HEK293T (cell line): ENCODE results near the gene GFRA4.

ENCODE experiments used
- BHLHE40 ChIP-seq: fragments of 450-650 bp; IDR thresholded peaks from 2 replicates; pipeline ENCODE4 v1.6.1; 2016; ENCODE audit warnings: mild to moderate bottlenecking, moderate library complexity, borderline replicate concordance
- CTBP1 ChIP-seq: fragments of 450-650 bp; IDR thresholded peaks from 2 replicates; pipeline ENCODE4 v1.6.1; 2016; ENCODE audit warnings: borderline replicate concordance
- FOXA1 ChIP-seq: fragments of 450-650 bp; IDR thresholded peaks from 2 replicates; pipeline ENCODE4 v1.6.1; 2016; ENCODE audit warnings: mild to moderate bottlenecking
- FOXM1 ChIP-seq: fragments of 450-650 bp; IDR thresholded peaks from 2 replicates; pipeline ENCODE4 v1.6.1; 2017; ENCODE audit warnings: mild to moderate bottlenecking, borderline replicate concordance
- HDGF ChIP-seq: fragments of 450-650 bp; IDR thresholded peaks from 2 replicates; pipeline ENCODE4 v1.6.1; 2017; ENCODE audit warnings: antibody characterized with exemption, borderline replicate concordance
- NFRKB ChIP-seq: fragments of 450-650 bp; IDR thresholded peaks from 2 replicates; pipeline ENCODE4 v1.6.1; 2016; ENCODE audit warnings: mild to moderate bottlenecking, moderate library complexity
- PKNOX1 ChIP-seq: fragments of 450-650 bp; IDR thresholded peaks from 2 replicates; pipeline ENCODE4 v1.6.1; 2016
- SP1 ChIP-seq: fragments of 450-650 bp; IDR thresholded peaks from 2 replicates; pipeline ENCODE4 v1.6.1; 2017
- SUZ12 ChIP-seq: fragments of 450-650 bp; IDR thresholded peaks from 2 replicates; pipeline ENCODE4 v1.6.1; 2016; ENCODE audit warnings: mild to moderate bottlenecking
- ZNF384 ChIP-seq: fragments of 450-650 bp; IDR thresholded peaks from 2 replicates; pipeline ENCODE4 v1.6.1; 2016

GRCh38 chr20:3696200-3696599 lies 33.0 kb upstream of the GFRA4 start:
- no peak for TF ChIP-seq FOXM1
- no peak for TF ChIP-seq HDGF
- TF ChIP-seq ZNF384: no peak
- TF ChIP-seq BHLHE40: no peak
- TF ChIP-seq FOXA1: no peak
- no peak for TF ChIP-seq SUZ12
- TF ChIP-seq NFRKB: no peak
- TF ChIP-seq PKNOX1: no peak
- TF ChIP-seq SP1: no peak
- no peak for TF ChIP-seq CTBP1
